ENCODE data around the gene CNPY4. TPM values are rescaled to one million over a fixed set of nuclear protein-coding genes. Genes with fewer than 3 reads are reported as not detected.

CNPY4 gene
- total RNA-seq, 6 experiments from 2014 or later: 24.4 to 32.4 (median 26.3) TPM

DNA sequence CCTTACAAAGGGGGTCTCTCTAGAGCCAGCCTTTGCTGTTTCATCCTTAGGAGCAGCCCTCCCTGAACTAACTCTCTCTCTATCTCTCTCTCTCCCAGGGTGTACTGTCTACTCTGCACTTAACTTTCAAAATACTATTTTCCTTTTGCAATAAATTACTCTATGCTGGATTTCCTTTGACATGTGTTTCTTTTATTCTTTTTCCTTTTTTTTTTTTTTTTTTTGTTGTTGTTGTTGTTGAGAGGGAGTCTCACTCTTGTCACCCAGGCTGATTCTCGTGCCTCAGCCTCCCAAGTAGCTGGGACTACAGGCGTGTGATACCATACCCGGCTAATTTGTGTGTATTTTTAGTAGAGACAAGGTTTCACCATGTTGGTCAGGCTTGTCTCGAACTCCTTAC, 36.5 kb upstream of the CNPY4 start:
- no peak for DNase-seq
- peaks cover 22% of the 10 kb centered on the region for H3K36me3 Mint-ChIP-seq (ENCODE audit: low read depth)
- TF ChIP-seq, protein P1, sequence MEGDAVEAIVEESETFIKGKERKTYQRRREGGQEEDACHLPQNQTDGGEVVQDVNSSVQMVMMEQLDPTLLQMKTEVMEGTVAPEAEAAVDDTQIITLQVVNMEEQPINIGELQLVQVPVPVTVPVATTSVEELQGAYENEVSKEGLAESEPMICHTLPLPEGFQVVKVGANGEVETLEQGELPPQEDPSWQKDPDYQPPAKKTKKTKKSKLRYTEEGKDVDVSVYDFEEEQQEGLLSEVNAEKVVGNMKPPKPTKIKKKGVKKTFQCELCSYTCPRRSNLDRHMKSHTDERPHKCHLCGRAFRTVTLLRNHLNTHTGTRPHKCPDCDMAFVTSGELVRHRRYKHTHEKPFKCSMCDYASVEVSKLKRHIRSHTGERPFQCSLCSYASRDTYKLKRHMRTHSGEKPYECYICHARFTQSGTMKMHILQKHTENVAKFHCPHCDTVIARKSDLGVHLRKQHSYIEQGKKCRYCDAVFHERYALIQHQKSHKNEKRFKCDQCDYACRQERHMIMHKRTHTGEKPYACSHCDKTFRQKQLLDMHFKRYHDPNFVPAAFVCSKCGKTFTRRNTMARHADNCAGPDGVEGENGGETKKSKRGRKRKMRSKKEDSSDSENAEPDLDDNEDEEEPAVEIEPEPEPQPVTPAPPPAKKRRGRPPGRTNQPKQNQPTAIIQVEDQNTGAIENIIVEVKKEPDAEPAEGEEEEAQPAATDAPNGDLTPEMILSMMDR (IDR thresholded peaks at IDR 0.05): no peak
- peaks cover 59% of the 10 kb centered on the region for H3K4me1 Mint-ChIP-seq (ENCODE audit: low read depth)
- peak overlapping the region; percentile 47 for H3K27ac Mint-ChIP-seq
- no peaks in the 10 kb centered on the region for H3K27me3 Mint-ChIP-seq (ENCODE audit: insufficient read depth)
- no peaks in the 10 kb centered on the region for H3K9me3 Mint-ChIP-seq
- no peak overlapping the region; the same call in 1 of the 2 replicates for H3K4me3 Mint-ChIP-seq

DNA sequence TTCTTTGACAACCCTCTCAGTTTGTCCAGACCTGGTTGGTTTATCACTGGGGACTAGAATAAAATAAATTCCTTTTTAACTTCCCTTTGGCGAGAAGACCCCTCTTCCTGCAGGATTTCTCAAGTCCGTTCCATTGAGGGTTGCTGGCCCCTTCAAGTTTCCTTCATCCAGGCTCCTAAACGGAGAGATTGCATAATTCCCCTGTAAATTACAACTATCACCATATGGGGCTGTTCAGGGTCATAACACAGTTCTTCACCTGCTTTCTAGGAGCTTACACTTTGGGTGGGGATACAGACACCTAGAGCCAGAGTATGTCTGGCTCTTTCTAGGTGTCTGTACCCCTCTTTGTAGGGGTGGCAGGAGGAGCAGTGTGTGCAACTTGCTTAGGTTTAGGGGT, 33.9 kb upstream of the CNPY4 start:
- Mint-ChIP-seq H3K27me3 (ENCODE audit: insufficient read depth) (peaks cover 2% of the 10 kb centered on the region), H3K4me3 (no peak overlapping the region), H3K9me3 (no peaks in the 10 kb centered on the region), H3K27ac (peak overlapping the region; percentile 90), H3K36me3 (ENCODE audit: low read depth) (peaks cover 11% of the 10 kb centered on the region), H3K4me1 (ENCODE audit: low read depth) (peaks cover 59% of the 10 kb centered on the region)
- DNase-seq: no peak
- TF ChIP-seq, protein P1 (IDR thresholded peaks at IDR 0.05): no peak

DNA sequence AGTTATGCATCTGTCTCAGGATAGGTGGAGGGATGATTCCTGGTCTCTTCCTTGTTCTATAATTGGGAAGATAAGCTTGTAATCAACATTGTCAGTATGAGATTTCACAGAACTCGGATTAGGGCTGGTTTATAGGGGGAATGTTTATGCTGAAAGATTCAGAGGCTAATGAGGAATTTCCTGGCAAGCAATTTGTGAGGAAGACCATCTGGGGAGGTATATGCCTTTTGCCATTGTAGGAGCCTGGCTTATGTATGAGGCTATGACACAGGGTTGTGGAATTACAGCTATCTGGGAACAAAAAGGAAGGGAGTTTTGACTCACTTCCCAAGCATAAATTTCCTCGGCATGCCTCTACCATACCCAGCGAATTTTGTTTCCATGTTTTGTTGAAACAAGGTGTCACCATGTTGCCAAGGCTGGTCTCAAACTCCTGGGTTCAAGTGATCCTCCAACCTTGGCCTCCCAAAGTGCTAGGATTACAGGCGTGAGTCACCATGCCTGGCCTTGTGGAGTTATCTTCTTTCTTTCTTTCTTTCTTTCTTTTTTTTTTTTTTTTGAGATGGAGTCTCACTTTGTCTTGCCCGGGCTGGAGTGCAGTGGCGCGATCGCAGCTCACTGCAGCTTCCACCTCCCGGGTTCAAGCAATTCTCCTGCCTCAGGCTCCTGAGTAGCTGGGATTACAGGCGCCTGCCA, 32.2 kb upstream of the CNPY4 start:
- peaks cover 70% of the 10 kb centered on the region for H3K4me1 Mint-ChIP-seq (ENCODE audit: low read depth)
- TF ChIP-seq, protein P1 (IDR thresholded peaks at IDR 0.05): no peak
- H3K27ac Mint-ChIP-seq: peak overlapping the region; percentile 90
- peaks cover 21% of the 10 kb centered on the region for H3K36me3 Mint-ChIP-seq (ENCODE audit: low read depth)
- H3K27me3 Mint-ChIP-seq (ENCODE audit: insufficient read depth): peaks cover 2% of the 10 kb centered on the region
- peak; percentile 98 for DNase-seq
- H3K9me3 Mint-ChIP-seq: no peaks in the 10 kb centered on the region
- peak overlapping the region; percentile 92 for H3K4me3 Mint-ChIP-seq

DNA sequence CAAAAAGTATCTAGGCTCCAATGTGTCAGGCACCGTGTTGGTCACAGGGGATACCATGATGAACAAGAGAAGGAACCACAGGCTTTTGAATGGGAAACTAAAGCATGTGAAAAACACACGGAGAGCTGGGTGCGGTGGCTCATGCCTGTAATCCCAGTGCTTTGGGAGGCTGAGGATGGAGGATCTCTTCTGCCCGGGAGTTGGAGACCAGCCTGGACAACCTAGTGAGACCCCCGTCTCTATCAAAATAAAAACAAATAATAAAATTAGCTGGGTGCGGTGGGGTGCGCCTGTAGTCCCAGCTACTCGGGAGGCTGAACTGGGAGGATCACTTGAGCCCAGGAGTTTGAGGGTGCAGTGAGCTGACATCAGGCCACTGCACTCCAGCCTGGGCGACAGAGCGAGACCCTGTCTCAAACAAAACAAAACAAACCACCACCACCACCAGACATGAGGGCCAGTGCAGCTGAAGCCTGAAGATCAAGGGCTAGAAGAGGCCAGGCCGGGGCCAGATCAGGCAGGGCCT, 31.3 kb upstream of the CNPY4 start:
- no peaks in the 10 kb centered on the region for H3K9me3 Mint-ChIP-seq
- H3K4me1 Mint-ChIP-seq (ENCODE audit: low read depth): peaks cover 69% of the 10 kb centered on the region
- H3K27ac Mint-ChIP-seq: peak overlapping the region; percentile 90
- H3K36me3 Mint-ChIP-seq (ENCODE audit: low read depth): peaks cover 31% of the 10 kb centered on the region
- peak overlapping the region; percentile 92 for H3K4me3 Mint-ChIP-seq
- TF ChIP-seq, protein P1 (IDR thresholded peaks at IDR 0.05): no peak
- DNase-seq: no peak
- peaks cover 2% of the 10 kb centered on the region for H3K27me3 Mint-ChIP-seq (ENCODE audit: insufficient read depth)

DNA sequence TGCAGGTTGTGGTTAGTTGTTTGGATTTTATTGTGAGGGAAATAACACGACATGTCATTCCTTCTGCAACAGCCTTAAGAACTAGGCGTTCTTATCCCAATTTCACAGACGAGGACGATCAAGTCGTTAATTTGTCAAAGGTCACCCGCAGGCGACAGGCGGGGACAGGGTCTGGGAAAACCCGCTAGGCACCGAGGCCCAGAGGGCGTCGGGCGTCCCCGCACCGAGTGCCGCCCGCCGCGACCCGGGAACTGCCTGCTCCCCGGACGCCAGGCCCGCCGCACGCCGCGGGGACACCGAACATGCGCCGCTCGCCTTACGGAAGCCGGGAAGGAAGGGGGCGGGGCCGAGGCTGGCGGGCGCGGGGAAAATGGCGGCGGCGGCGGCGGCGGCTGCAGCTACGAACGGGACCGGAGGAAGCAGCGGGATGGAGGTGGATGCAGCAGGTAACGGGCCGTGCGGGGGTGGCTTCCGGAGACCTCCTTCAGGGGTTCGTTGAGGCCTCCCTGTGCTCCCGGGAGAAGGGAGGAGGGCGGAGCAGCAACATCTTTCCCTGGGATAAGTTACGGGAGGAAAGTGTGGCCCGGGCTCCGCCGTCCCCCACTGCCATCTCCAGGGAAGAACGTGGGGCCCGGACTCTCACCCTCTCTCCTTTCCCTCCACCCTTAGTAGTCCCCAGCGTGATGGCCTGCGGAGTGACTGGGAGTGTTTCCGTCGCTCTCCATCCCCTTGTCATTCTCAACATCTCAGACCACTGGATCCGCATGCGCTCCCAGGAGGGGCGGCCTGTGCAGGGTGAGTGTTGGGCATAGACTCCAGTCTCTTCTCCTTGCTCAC, 30.6 kb upstream of the CNPY4 start, which contains the start of gene COPS6:
Gene COPS6 (plus strand): TSS at position 349 of the 837 bp plus-strand sequence. CDS start 22 bp downstream, at position 371.
- peaks cover 2% of the 10 kb centered on the region for H3K27me3 Mint-ChIP-seq (ENCODE audit: insufficient read depth)
- peak; percentile 67 for DNase-seq
- H3K36me3 Mint-ChIP-seq (ENCODE audit: low read depth): peaks cover 38% of the 10 kb centered on the region
- H3K4me3 Mint-ChIP-seq: peak within 1 kb of the TSS; percentile 92
- peak within 1 kb of the TSS; percentile 90 for H3K27ac Mint-ChIP-seq
- TF ChIP-seq, protein P1 (IDR thresholded peaks at IDR 0.05): no peak
- no peaks in the 10 kb centered on the region for H3K9me3 Mint-ChIP-seq
- H3K4me1 Mint-ChIP-seq (ENCODE audit: low read depth): peaks cover 73% of the 10 kb centered on the region

Measured in HFFc6 (cell line).